ENCODE measurements around the gene LMAN1L. TPM values are rescaled to one million over a fixed set of nuclear protein-coding genes. Genes with fewer than 3 reads are reported as not detected.
A peak's percentile ranks its signal among the peaks of the same experiment; 100 is the strongest.

The LMAN1L gene
- total RNA-seq, 1 experiment from 2014 or later: not detected

GRCh38 chr15:74832826-74833225, 20.2 kb downstream of the LMAN1L start:
- Histone ChIP-seq H2BK120ac (ENCODE audit: low read depth, low read length, poor library complexity, severe bottlenecking) (no peak overlapping the region), H3K27ac (ENCODE audit: insufficient read length, low read depth, low read length) (no peak overlapping the region), H2AFZ (ENCODE audit: low read length) (no peak overlapping the region), H3K23me2 (ENCODE audit: insufficient read length, low read depth, low read length, poor library complexity, severe bottlenecking) (no peaks in the 10 kb centered on the region), H4K8ac (replicated peaks; ENCODE audit: insufficient read length, low read depth, low read length) (no peak overlapping the region), H3K4me1 (ENCODE audit: insufficient read depth, low read length) (no peaks in the 10 kb centered on the region), H4K20me1 (ENCODE audit: control insufficient read depth, insufficient read depth, insufficient read length) (peaks cover 3% of the 10 kb centered on the region), H3K4ac (ENCODE audit: low read depth, low read length) (no peak overlapping the region), H2AK5ac (ENCODE audit: insufficient read length, low read length) (no peak overlapping the region), H2BK20ac (ENCODE audit: low read depth, low read length, poor library complexity, severe bottlenecking) (no peak overlapping the region), H3K14ac (ENCODE audit: insufficient read depth, low read length) (no peak overlapping the region), H3K9me3 (ENCODE audit: control insufficient read depth, low read depth, low read length) (no peaks in the 10 kb centered on the region), H3K9ac (ENCODE audit: extremely low read depth, insufficient read length, low read length) (no peak overlapping the region), H2BK12ac (ENCODE audit: insufficient read length, low read depth, low read length) (no peak overlapping the region), H4K91ac (ENCODE audit: insufficient read length, low read depth, low read length) (no peak overlapping the region), H3K4me2 (ENCODE audit: insufficient read depth, insufficient read length, low read length) (no peak overlapping the region), H2BK5ac (ENCODE audit: insufficient read length, low read length) (no peak overlapping the region), H2BK15ac (ENCODE audit: low read depth, low read length) (no peak overlapping the region), H3K56ac (ENCODE audit: insufficient read length, low read depth, low read length) (no peak overlapping the region), H4K5ac (ENCODE audit: insufficient read length, low read depth, low read length) (no peak overlapping the region), H3K23ac (ENCODE audit: insufficient read length, low read depth, low read length) (no peak overlapping the region), H3K18ac (ENCODE audit: insufficient read length, low read depth, low read length) (no peak overlapping the region), H3K27me3 (ENCODE audit: insufficient read depth, low read length) (no peaks in the 10 kb centered on the region; the same call in 1 of the 2 replicates), H3T11ph (ENCODE audit: low read length) (no peak overlapping the region), H3K79me2 (ENCODE audit: insufficient read depth, low read length) (no peaks in the 10 kb centered on the region), H3K79me1 (ENCODE audit: insufficient read depth, low read depth, low read length, poor library complexity, severe bottlenecking) (no peaks in the 10 kb centered on the region)
- Mint-ChIP-seq H3K36me3 (ENCODE audit: insufficient read depth in 1 of 3, low read depth in 3 of 3) (peaks cover 0 to 17% (median 10%) of the 10 kb centered on the region in 3 experiments; a peak in 5 of 7 replicates), H3K4me3 (no peak overlapping the region), H3K27ac (peak overlapping the region in 1 of 3 experiments; percentile 72; a peak in 1 of 7 replicates), H3K4me1 (peaks cover 4 to 22% of the 10 kb centered on the region in 2 experiments; a peak in 2 of 4 replicates), H3K27me3 (ENCODE audit: low read depth) (peaks cover 24% of the 10 kb centered on the region), H3K9me3 (no peaks in the 10 kb centered on the region)
- WGBS (ENCODE audit: extremely low coverage, insufficient read length, low lambda C conversion rate): no CpG with 5 or more reads among the region's 4 CpGs
- no peak for TF ChIP-seq CTCF (conservative IDR thresholded peaks at IDR 0.05)
- no peak for DNase-seq

Measured in H9 (cell line).